Mucosa of stomach (tissue), 1 donor: Measurements from ENCODE around the gene CEACAM16.

ENCODE experiments used
- H3K27me3 ChIP-seq: one replicate; pipeline ENCODE4 v1.7.0; 2013; ENCODE audit warnings: mild to moderate bottlenecking, low read length; ENCODE audit not compliant: control insufficient read depth, insufficient read depth
- H3K36me3 ChIP-seq: one replicate; pipeline ENCODE4 v1.7.0; 2013; ENCODE audit warnings: low read length; ENCODE audit not compliant: control insufficient read depth, insufficient read depth
- H3K4me1 ChIP-seq: one replicate; pipeline ENCODE4 v1.7.0; 2013; ENCODE audit warnings: mild to moderate bottlenecking, low read length; ENCODE audit not compliant: control insufficient read depth, insufficient read depth
- H3K4me3 ChIP-seq: one replicate; pipeline ENCODE4 v1.7.0; 2013; ENCODE audit warnings: low read length
- H3K9ac ChIP-seq: one replicate; pipeline ENCODE4 v1.7.0; 2013; ENCODE audit warnings: mild to moderate bottlenecking, low read length, moderate library complexity
- H3K9me3 ChIP-seq: one replicate; pipeline ENCODE4 v1.7.0; 2013; ENCODE audit warnings: mild to moderate bottlenecking, low read length, moderate library complexity; ENCODE audit not compliant: control insufficient read depth
- donor health status: Pancreatic carcinoma.

Gene CEACAM16

GRCh38 chr19:44694184-44694579 lies 4.8 kb upstream of the CEACAM16 start:
- H3K4me1 ChIP-seq = peaks cover 65% of the 10 kb centered on the region
- H3K9me3 ChIP-seq = no peaks in the 10 kb centered on the region
- H3K36me3 ChIP-seq = no peaks in the 10 kb centered on the region
- no peak overlapping the region for H3K9ac ChIP-seq
- H3K27me3 ChIP-seq = no peaks in the 10 kb centered on the region
- H3K4me3 ChIP-seq = no peak overlapping the region

- no peaks in the 10 kb centered on the region for H3K9me3 ChIP-seq
- H3K27me3 ChIP-seq = no peaks in the 10 kb centered on the region
- no peak overlapping the region for H3K4me3 ChIP-seq
- H3K9ac ChIP-seq = no peak overlapping the region
- H3K4me1 ChIP-seq = peaks cover 55% of the 10 kb centered on the region
- H3K36me3 ChIP-seq = no peaks in the 10 kb centered on the region
Observed at GRCh38 chr19:44696939-44697669, 1.8 kb upstream of the CEACAM16 start.

- peaks cover 50% of the 10 kb centered on the region for H3K4me1 ChIP-seq
- H3K9ac ChIP-seq = peak overlapping the region; percentile 22
- H3K9me3 ChIP-seq = no peaks in the 10 kb centered on the region
- H3K36me3 ChIP-seq = no peaks in the 10 kb centered on the region
- no peaks in the 10 kb centered on the region for H3K27me3 ChIP-seq
- H3K4me3 ChIP-seq = no peak overlapping the region
Observed at GRCh38 chr19:44697670-44698034, 1.3 kb upstream of the CEACAM16 start.

- Histone ChIP-seq H3K9ac (no peak overlapping the region), H3K36me3 (no peaks in the 10 kb centered on the region), H3K27me3 (no peaks in the 10 kb centered on the region), H3K4me1 (peaks cover 31% of the 10 kb centered on the region), H3K4me3 (no peak overlapping the region), H3K9me3 (no peaks in the 10 kb centered on the region)
Observed at GRCh38 chr19:44700547-44700946, 1.6 kb downstream of the CEACAM16 start.

- Histone ChIP-seq H3K9ac (no peak overlapping the region), H3K4me3 (no peak overlapping the region), H3K4me1 (peaks cover 27% of the 10 kb centered on the region), H3K9me3 (no peaks in the 10 kb centered on the region), H3K36me3 (no peaks in the 10 kb centered on the region), H3K27me3 (no peaks in the 10 kb centered on the region)
Observed at GRCh38 chr19:44701228-44701627, 2.3 kb downstream of the CEACAM16 start.

- Histone ChIP-seq H3K36me3 (no peaks in the 10 kb centered on the region), H3K27me3 (no peaks in the 10 kb centered on the region), H3K4me3 (no peak overlapping the region), H3K9ac (no peak overlapping the region), H3K4me1 (peaks cover 19% of the 10 kb centered on the region), H3K9me3 (no peaks in the 10 kb centered on the region)
Observed at GRCh38 chr19:44702551-44703176, 3.7 kb downstream of the CEACAM16 start.

GRCh38 chr19:44703336-44704078 lies 4.6 kb downstream of the CEACAM16 start:
- H3K9ac ChIP-seq = no peak overlapping the region
- H3K36me3 ChIP-seq = no peaks in the 10 kb centered on the region
- no peaks in the 10 kb centered on the region for H3K27me3 ChIP-seq
- peaks cover 10% of the 10 kb centered on the region for H3K4me1 ChIP-seq
- H3K9me3 ChIP-seq = no peaks in the 10 kb centered on the region
- H3K4me3 ChIP-seq = no peak overlapping the region

GRCh38 chr19:44704982-44705381 lies 6.0 kb downstream of the CEACAM16 start:
- H3K4me1 ChIP-seq = peaks cover 7% of the 10 kb centered on the region
- no peaks in the 10 kb centered on the region for H3K9me3 ChIP-seq
- H3K36me3 ChIP-seq = no peaks in the 10 kb centered on the region
- H3K9ac ChIP-seq = no peak overlapping the region
- no peak overlapping the region for H3K4me3 ChIP-seq
- H3K27me3 ChIP-seq = no peaks in the 10 kb centered on the region

- H3K36me3 ChIP-seq = no peaks in the 10 kb centered on the region
- H3K9ac ChIP-seq = no peak overlapping the region
- H3K4me1 ChIP-seq = peaks cover 6% of the 10 kb centered on the region
- H3K4me3 ChIP-seq = no peak overlapping the region
- no peaks in the 10 kb centered on the region for H3K27me3 ChIP-seq
- no peaks in the 10 kb centered on the region for H3K9me3 ChIP-seq
Observed at GRCh38 chr19:44705502-44706010, 6.6 kb downstream of the CEACAM16 start.

- Histone ChIP-seq H3K36me3 (no peaks in the 10 kb centered on the region), H3K9me3 (no peaks in the 10 kb centered on the region), H3K27me3 (no peaks in the 10 kb centered on the region), H3K9ac (no peak overlapping the region), H3K4me3 (no peak overlapping the region), H3K4me1 (no peaks in the 10 kb centered on the region)
Observed at GRCh38 chr19:44706506-44707236, 7.7 kb downstream of the CEACAM16 start.

- H3K9me3 ChIP-seq = no peaks in the 10 kb centered on the region
- no peak overlapping the region for H3K9ac ChIP-seq
- no peaks in the 10 kb centered on the region for H3K27me3 ChIP-seq
- no peaks in the 10 kb centered on the region for H3K4me1 ChIP-seq
- H3K36me3 ChIP-seq = no peaks in the 10 kb centered on the region
- H3K4me3 ChIP-seq = no peak overlapping the region
Observed at GRCh38 chr19:44707794-44708193, 8.8 kb downstream of the CEACAM16 start.
